Mesenchymal stem cell (in vitro differentiated cells and primary cell): ENCODE measurements around the gene RP9.

Source experiments
- DNase-seq: peaks from one replicate; pipeline ENCODE4 v3.0.0-alpha.2; 2013
- H2AFZ ChIP-seq: one replicate; pipeline ENCODE4 v1.6.1; 2013; ENCODE audit warnings: low read depth, mild to moderate bottlenecking, control low read depth, inconsistent platforms, low read length, moderate library complexity
- H2AK5ac ChIP-seq: 2 replicates; pipeline ENCODE4 v1.6.1; 2013; ENCODE audit warnings: low read length, moderate library complexity, mild to moderate bottlenecking, inconsistent platforms; ENCODE audit not compliant: severe bottlenecking
- H2BK120ac ChIP-seq: one replicate; pipeline ENCODE4 v1.6.1; 2013; ENCODE audit warnings: low read depth, mild to moderate bottlenecking, inconsistent platforms, low read length, moderate library complexity
- H2BK12ac ChIP-seq, 2 experiments: one replicate each; pipeline ENCODE4 v1.6.1; 2013; ENCODE audit warnings: inconsistent platforms in 2 of 2, low read length in 2 of 2, mild to moderate bottlenecking in 2 of 2, moderate library complexity in 2 of 2, control low read depth in 1 of 2
- H2BK15ac ChIP-seq: one replicate; pipeline ENCODE4 v1.6.1; 2013; ENCODE audit warnings: mild to moderate bottlenecking, low read depth, inconsistent platforms; ENCODE audit not compliant: poor library complexity, severe bottlenecking
- H2BK5ac ChIP-seq: 2 replicates; pipeline ENCODE4 v1.6.1; 2013; ENCODE audit warnings: low read depth, mild to moderate bottlenecking, low read length, control low read depth, inconsistent platforms; ENCODE audit not compliant: poor library complexity, severe bottlenecking
- H3K14ac ChIP-seq, 2 experiments: one replicate each; pipeline ENCODE4 v1.6.1; 2013; ENCODE audit warnings: inconsistent platforms in 2 of 2, low read length in 2 of 2, control low read depth in 1 of 2, mild to moderate bottlenecking in 1 of 2, moderate library complexity in 1 of 2
- H3K18ac ChIP-seq, 2 experiments: one replicate each; pipeline ENCODE4 v1.6.1; 2013; ENCODE audit warnings: inconsistent platforms in 2 of 2, low read length in 2 of 2, control low read depth in 1 of 2, low read depth in 1 of 2, mild to moderate bottlenecking in 1 of 2
- H3K23ac ChIP-seq, 2 experiments: one replicate each; pipeline ENCODE4 v1.6.1; 2013; ENCODE audit warnings: inconsistent platforms in 2 of 2, low read length in 2 of 2, mild to moderate bottlenecking in 2 of 2, moderate library complexity in 2 of 2, control low read depth in 1 of 2
- H3K27ac ChIP-seq: 2 replicates; pipeline ENCODE4 v1.5.1; 2013; ENCODE audit warnings: mild to moderate bottlenecking, moderate library complexity, low read length, control low read depth, inconsistent platforms; ENCODE audit not compliant: poor library complexity, severe bottlenecking
- H3K27me3 ChIP-seq, 2 experiments: 2 replicates each; pipeline versions ENCODE4 v1.6.1 to v1.7.0; 2013; ENCODE audit warnings: low read length in 2 of 2, mild to moderate bottlenecking in 2 of 2, moderate library complexity in 2 of 2, control low read depth in 1 of 2, inconsistent platforms in 1 of 2; ENCODE audit not compliant: control insufficient read depth in 1 of 2, insufficient read depth in 1 of 2
- H3K36me3 ChIP-seq, 2 experiments: 2 replicates each; pipeline versions ENCODE4 v1.6.1 to v1.7.0; 2013; ENCODE audit warnings: low read length in 2 of 2, control low read depth in 1 of 2, inconsistent platforms in 1 of 2, low read depth in 1 of 2, mild to moderate bottlenecking in 1 of 2; ENCODE audit not compliant: insufficient read depth in 2 of 2, control insufficient read depth in 1 of 2
- H3K4ac ChIP-seq, 2 experiments: one replicate each; pipeline ENCODE4 v1.6.1; 2013; ENCODE audit warnings: inconsistent platforms in 2 of 2, low read length in 2 of 2, mild to moderate bottlenecking in 2 of 2, moderate library complexity in 2 of 2, control low read depth in 1 of 2, low read depth in 1 of 2
- H3K4me1 ChIP-seq: 2 replicates; pipeline ENCODE4 v1.6.1; 2013; ENCODE audit warnings: low read depth, low read length, control low read depth; ENCODE audit not compliant: control insufficient read depth, insufficient read depth
- H3K4me2 ChIP-seq: 2 replicates; pipeline ENCODE4 v1.6.1; 2013; ENCODE audit warnings: low read length, mild to moderate bottlenecking, inconsistent platforms; ENCODE audit not compliant: poor library complexity, severe bottlenecking
- H3K4me3 ChIP-seq, 2 experiments: 2 replicates each; pipeline versions ENCODE4 v1.5.1 to v1.7.0; 2013; ENCODE audit warnings: low read length in 2 of 2, mild to moderate bottlenecking in 2 of 2, control low read depth in 1 of 2, low read depth in 1 of 2; ENCODE audit not compliant: insufficient read depth in 1 of 2
- H3K79me1 ChIP-seq: replicated peaks from 2 replicates; pipeline ENCODE4 v1.6.1; 2013; ENCODE audit warnings: mild to moderate bottlenecking, control low read depth, low read length, inconsistent platforms; ENCODE audit not compliant: poor library complexity, severe bottlenecking
- H3K9ac ChIP-seq: 2 replicates; pipeline ENCODE4 v1.7.0; 2013; ENCODE audit warnings: mild to moderate bottlenecking, low read length, moderate library complexity
- H3K9me3 ChIP-seq: 2 replicates; pipeline ENCODE4 v1.7.0; 2013; ENCODE audit warnings: mild to moderate bottlenecking, low read length; ENCODE audit not compliant: control insufficient read depth
- H4K8ac ChIP-seq: one replicate; pipeline ENCODE4 v1.6.1; 2013; ENCODE audit warnings: inconsistent platforms, mild to moderate bottlenecking, low read length, moderate library complexity
- H4K91ac ChIP-seq: one replicate; pipeline ENCODE4 v1.6.1; 2013; ENCODE audit warnings: mild to moderate bottlenecking, low read length, inconsistent platforms
- WGBS: methylation state at CpG from one replicate; pipeline ENCODE4 v1.1.7; 2013; ENCODE audit warnings: mixed read lengths; 5-methylcytosine and 5-hydroxymethylcytosine counted together

RP9 gene

GRCh38 chr7:33142585-33142984 is 33.4 kb upstream of the RP9 start:
- no peak overlapping the region for H3K9ac ChIP-seq
- H3K79me1 ChIP-seq, result peaks cover 16% of the 10 kb centered on the region
- H3K14ac ChIP-seq, result no peak overlapping the region
- no peak overlapping the region for H2BK120ac ChIP-seq
- no peaks in the 10 kb centered on the region for H3K27me3 ChIP-seq
- 81% methylated on average over 1 of the region's 1 CpG for WGBS
- no peak overlapping the region for H4K8ac ChIP-seq
- no peak overlapping the region for H2BK15ac ChIP-seq
- H4K91ac ChIP-seq, result no peak overlapping the region
- H2BK5ac ChIP-seq, result no peak overlapping the region
- H3K4me1 ChIP-seq, result no peaks in the 10 kb centered on the region
- no peak overlapping the region for H3K4me3 ChIP-seq
- no peak overlapping the region for H3K23ac ChIP-seq
- no peak overlapping the region for H2AK5ac ChIP-seq
- H3K36me3 ChIP-seq, result peaks cover 0 to 1% of the 10 kb centered on the region in 2 experiments
- no peak overlapping the region for H3K18ac ChIP-seq
- H3K4me2 ChIP-seq, result no peak overlapping the region
- H2BK12ac ChIP-seq, result no peak overlapping the region
- no peak overlapping the region for H2AFZ ChIP-seq
- DNase-seq, result no peak
- no peak overlapping the region for H3K27ac ChIP-seq
- H3K4ac ChIP-seq, result no peak overlapping the region
- H3K9me3 ChIP-seq, result no peaks in the 10 kb centered on the region

GRCh38 chr7:33137103-33137502 is 27.9 kb upstream of the RP9 start:
- H3K27ac ChIP-seq, result no peak overlapping the region
- no peak overlapping the region for H3K9ac ChIP-seq
- no peak overlapping the region for H3K18ac ChIP-seq
- H2BK5ac ChIP-seq, result no peak overlapping the region
- no peak overlapping the region for H2AFZ ChIP-seq
- H3K79me1 ChIP-seq, result peaks cover 25% of the 10 kb centered on the region
- H3K23ac ChIP-seq, result no peak overlapping the region
- H3K9me3 ChIP-seq, result peaks cover 4% of the 10 kb centered on the region
- no peak overlapping the region for H3K4me2 ChIP-seq
- H2BK120ac ChIP-seq, result no peak overlapping the region
- no peaks in the 10 kb centered on the region for H3K4me1 ChIP-seq
- H3K27me3 ChIP-seq, result no peaks in the 10 kb centered on the region
- no peak overlapping the region for H2BK12ac ChIP-seq
- no peaks in the 10 kb centered on the region for H3K36me3 ChIP-seq
- no peak overlapping the region for H4K91ac ChIP-seq
- H4K8ac ChIP-seq, result no peak overlapping the region
- no peak overlapping the region for H3K4me3 ChIP-seq
- H3K14ac ChIP-seq, result no peak overlapping the region
- WGBS, result 83% methylated on average over 14 of the region's 15 CpGs
- H2BK15ac ChIP-seq, result no peak overlapping the region
- no peak for DNase-seq
- no peak overlapping the region for H2AK5ac ChIP-seq
- H3K4ac ChIP-seq, result no peak overlapping the region

GRCh38 chr7:33130184-33130583 is 21.0 kb upstream of the RP9 start:
- H3K4me2 ChIP-seq, result peak overlapping the region; percentile 41
- H4K91ac ChIP-seq, result no peak overlapping the region
- no peaks in the 10 kb centered on the region for H3K27me3 ChIP-seq
- no peaks in the 10 kb centered on the region for H3K4me1 ChIP-seq
- H3K4me3 ChIP-seq, result peak overlapping the region in 1 of 2 experiments; percentile 93
- H3K4ac ChIP-seq, result no peak overlapping the region
- no peak overlapping the region for H3K23ac ChIP-seq
- H3K9me3 ChIP-seq, result no peaks in the 10 kb centered on the region
- no peak overlapping the region for H2BK120ac ChIP-seq
- H3K14ac ChIP-seq, result no peak overlapping the region
- no peaks in the 10 kb centered on the region for H3K36me3 ChIP-seq
- H2BK12ac ChIP-seq, result no peak overlapping the region
- 33% methylated on average over 1 of the region's 3 CpGs for WGBS
- H2AFZ ChIP-seq, result no peak overlapping the region
- no peak overlapping the region for H2BK15ac ChIP-seq
- no peak overlapping the region for H2AK5ac ChIP-seq
- H3K27ac ChIP-seq, result no peak overlapping the region
- H3K18ac ChIP-seq, result no peak overlapping the region
- no peak overlapping the region for H2BK5ac ChIP-seq
- peaks cover 11% of the 10 kb centered on the region for H3K79me1 ChIP-seq
- H3K9ac ChIP-seq, result peak overlapping the region; percentile 90
- peak; percentile 16 for DNase-seq
- no peak overlapping the region for H4K8ac ChIP-seq

GRCh38 chr7:33129806-33130153 is 20.6 kb upstream of the RP9 start:
- peak overlapping the region; percentile 90 for H3K9ac ChIP-seq
- peak overlapping the region in 1 of 2 experiments; percentile 29 for H3K18ac ChIP-seq
- no peak overlapping the region for H2BK120ac ChIP-seq
- H3K27ac ChIP-seq, result no peak overlapping the region
- no peak overlapping the region for H2AK5ac ChIP-seq
- H3K9me3 ChIP-seq, result no peaks in the 10 kb centered on the region
- no peak for DNase-seq
- H2AFZ ChIP-seq, result peak overlapping the region; percentile 86
- H2BK12ac ChIP-seq, result no peak overlapping the region
- H3K14ac ChIP-seq, result no peak overlapping the region
- no peak overlapping the region for H4K91ac ChIP-seq
- H3K27me3 ChIP-seq, result no peaks in the 10 kb centered on the region
- H3K36me3 ChIP-seq, result no peaks in the 10 kb centered on the region
- H3K4me3 ChIP-seq, result peak overlapping the region; percentile 72 to 93
- WGBS, result 4% methylated on average over 11 of the region's 11 CpGs
- H2BK5ac ChIP-seq, result no peak overlapping the region
- H4K8ac ChIP-seq, result no peak overlapping the region
- no peak overlapping the region for H3K23ac ChIP-seq
- no peak overlapping the region for H2BK15ac ChIP-seq
- H3K79me1 ChIP-seq, result peaks cover 9% of the 10 kb centered on the region
- no peaks in the 10 kb centered on the region for H3K4me1 ChIP-seq
- peak overlapping the region; percentile 41 for H3K4me2 ChIP-seq
- H3K4ac ChIP-seq, result no peak overlapping the region
